NCI-H2029 (cell line): ENCODE measurements around the gene PARVB.
"Not testable (repeated sequence)": the region's sequence is repeated elsewhere in the genome, so short reads cannot be mapped to it uniquely, and the experiment has no call there.

Experiments used
- DNase-seq: peaks from one replicate; lab custom pipeline; 2025; lab: John Stamatoyannopoulos, UW

Gene PARVB

GRCh38 chr22:44110656-44111055 lies 86.6 kb downstream of the PARVB start:
- not testable (repeated sequence) for DNase-seq

GRCh38 chr22:44111562-44112155 lies 87.6 kb downstream of the PARVB start:
- DNase-seq = no peak

- no peak for DNase-seq
These were observed 88.1 kb downstream of the PARVB start for GRCh38 chr22:44112191-44112590.

- DNase-seq = no peak
These were observed 92.2 kb downstream of the PARVB start for GRCh38 chr22:44116331-44116730.

GRCh38 chr22:44116755-44117684 lies 92.9 kb downstream of the PARVB start:
- no peak for DNase-seq

- no peak for DNase-seq
These were observed 93.6 kb downstream of the PARVB start for GRCh38 chr22:44117746-44118145.

GRCh38 chr22:44118645-44119315 lies 94.7 kb downstream of the PARVB start:
- no peak for DNase-seq

- no peak for DNase-seq
These were observed 95.7 kb downstream of the PARVB start for GRCh38 chr22:44119669-44120313.

GRCh38 chr22:44120314-44120704 lies 96.2 kb downstream of the PARVB start:
- DNase-seq = no peak

GRCh38 chr22:44125421-44125820 lies 101.3 kb downstream of the PARVB start:
- DNase-seq = no peak

- DNase-seq = no peak
These were observed 102.7 kb downstream of the PARVB start for GRCh38 chr22:44126807-44127206.

GRCh38 chr22:44127356-44127755 lies 103.3 kb downstream of the PARVB start:
- DNase-seq = no peak

GRCh38 chr22:44128958-44129618 lies 105.0 kb downstream of the PARVB start:
- no peak for DNase-seq

GRCh38 chr22:44129619-44129976 lies 105.5 kb downstream of the PARVB start:
- DNase-seq = no peak

GRCh38 chr22:44130076-44130711 lies 106.1 kb downstream of the PARVB start:
- DNase-seq = no peak

GRCh38 chr22:44131412-44131811 lies 107.3 kb downstream of the PARVB start:
- DNase-seq = no peak

- DNase-seq = no peak
These were observed 108.0 kb downstream of the PARVB start for GRCh38 chr22:44131989-44132685.

GRCh38 chr22:44132724-44133123 lies 108.6 kb downstream of the PARVB start:
- no peak for DNase-seq

GRCh38 chr22:44133161-44133560 lies 109.1 kb downstream of the PARVB start:
- DNase-seq = no peak

- no peak for DNase-seq
These were observed 109.9 kb downstream of the PARVB start for GRCh38 chr22:44133901-44134571.
